NCI-H2107 (cell line): ENCODE data around the gene C17orf78.
"Not testable (repeated sequence)": the region's sequence is repeated elsewhere in the genome, so short reads cannot be mapped to it uniquely, and the experiment has no call there.

Source experiments
- DNase-seq: peaks from one replicate; lab custom pipeline; 2025; lab: John Stamatoyannopoulos, UW

Gene C17orf78

GRCh38 chr17:37386462-37386861 is 10.7 kb downstream of the C17orf78 start:
- no peak for DNase-seq

GRCh38 chr17:37388266-37388665 is 12.5 kb downstream of the C17orf78 start:
- DNase-seq, result no peak

GRCh38 chr17:37389160-37389559 is 13.4 kb downstream of the C17orf78 start:
- DNase-seq, result no peak

GRCh38 chr17:37391146-37391545 is 15.4 kb downstream of the C17orf78 start:
- DNase-seq, result no peak

GRCh38 chr17:37392024-37392590 is 16.3 kb downstream of the C17orf78 start:
- DNase-seq, result no peak

GRCh38 chr17:37393352-37393751 is 17.6 kb downstream of the C17orf78 start:
- no peak for DNase-seq

GRCh38 chr17:37399265-37399803 is 23.5 kb downstream of the C17orf78 start:
- DNase-seq, result no peak

- no peak for DNase-seq
Observed at GRCh38 chr17:37400505-37400904, 24.7 kb downstream of the C17orf78 start.

GRCh38 chr17:37405522-37405921 is 29.7 kb downstream of the C17orf78 start:
- DNase-seq, result not testable (repeated sequence)

GRCh38 chr17:37405955-37406634 is 30.3 kb downstream of the C17orf78 start:
- no peak for DNase-seq

- peak; percentile 49 for DNase-seq
Observed at GRCh38 chr17:37406635-37407461, 31.1 kb downstream of the C17orf78 start, which contains the start of the genes ACACA and TADA2A. ACACA (minus strand) TSS chr17:37406836; CDS start chr17:37406299, 537 bp downstream. TADA2A (plus strand) TSS chr17:37406886; CDS start chr17:37411366, 4,480 bp downstream.

GRCh38 chr17:37408145-37408479 is 32.3 kb downstream of the C17orf78 start:
- not testable (repeated sequence) for DNase-seq

- DNase-seq, result no peak
Observed at GRCh38 chr17:37410357-37410756, 34.6 kb downstream of the C17orf78 start.

- DNase-seq, result no peak
Observed at GRCh38 chr17:37413875-37414519, 38.2 kb downstream of the C17orf78 start.

- DNase-seq, result no peak
Observed at GRCh38 chr17:37417852-37418251, 42.1 kb downstream of the C17orf78 start.

GRCh38 chr17:37422971-37423625 is 47.3 kb downstream of the C17orf78 start:
- DNase-seq, result no peak

- no peak for DNase-seq
Observed at GRCh38 chr17:37425268-37425667, 49.5 kb downstream of the C17orf78 start.

GRCh38 chr17:37429039-37429438 is 53.3 kb downstream of the C17orf78 start:
- no peak for DNase-seq

GRCh38 chr17:37429453-37429852 is 53.7 kb downstream of the C17orf78 start:
- DNase-seq, result no peak

GRCh38 chr17:37430051-37430627 is 54.4 kb downstream of the C17orf78 start:
- no peak for DNase-seq

GRCh38 chr17:37432671-37433070 is 56.9 kb downstream of the C17orf78 start:
- DNase-seq, result no peak
